OCI-M2 (cell line): ENCODE data around the gene PRPF19.

Source experiments
- DNase-seq: peaks from one replicate; lab custom pipeline; 2025; ENCODE audit not compliant: unreplicated experiment; lab: John Stamatoyannopoulos, UW

PRPF19 gene

DNA sequence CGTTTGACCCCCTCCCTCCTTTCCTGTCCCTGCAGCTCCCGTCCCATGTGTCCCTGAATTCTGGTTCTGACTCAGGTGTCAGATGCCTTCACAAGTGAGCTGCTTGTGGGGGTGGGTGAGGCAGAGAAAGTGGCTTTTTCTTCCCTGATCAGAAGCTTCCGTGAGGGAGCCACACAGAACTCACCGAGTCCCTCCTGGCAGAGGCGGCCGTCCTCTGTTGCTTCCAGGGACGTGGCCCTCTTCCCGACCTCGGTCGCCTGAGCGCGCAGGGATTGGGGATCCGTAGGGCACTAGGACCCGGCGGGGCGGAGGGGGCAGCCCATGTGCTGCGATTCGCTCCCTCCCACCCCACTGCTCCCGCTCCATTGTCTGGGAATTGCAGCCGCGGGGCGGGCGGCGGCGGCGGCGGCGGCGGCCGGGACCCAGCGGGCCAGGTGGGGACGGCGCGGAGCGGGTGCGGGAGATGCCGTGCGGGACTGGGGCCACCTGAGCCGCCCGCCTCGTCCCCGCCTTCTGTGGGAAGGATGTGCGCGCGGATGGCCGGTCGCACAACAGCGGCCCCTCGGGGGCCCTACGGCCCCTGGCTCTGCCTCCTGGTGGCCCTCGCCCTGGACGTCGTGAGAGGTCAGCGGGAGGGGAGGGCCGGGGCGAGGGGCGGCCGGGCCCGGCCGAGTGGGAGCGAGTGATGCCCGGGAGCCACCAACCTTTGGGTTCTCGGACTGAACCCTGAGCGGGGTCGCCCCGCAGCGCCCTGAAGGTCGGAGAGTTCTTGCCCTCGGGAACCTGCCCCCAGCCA is 17.9 kb upstream of the PRPF19 start, which contains the start of gene TMEM132A:
Gene TMEM132A, plus strand, starts transcription at position 351 of the 796 bp plus-strand sequence. Its CDS starts 174 bp downstream, at position 525.
- DNase-seq, result no peak

DNA sequence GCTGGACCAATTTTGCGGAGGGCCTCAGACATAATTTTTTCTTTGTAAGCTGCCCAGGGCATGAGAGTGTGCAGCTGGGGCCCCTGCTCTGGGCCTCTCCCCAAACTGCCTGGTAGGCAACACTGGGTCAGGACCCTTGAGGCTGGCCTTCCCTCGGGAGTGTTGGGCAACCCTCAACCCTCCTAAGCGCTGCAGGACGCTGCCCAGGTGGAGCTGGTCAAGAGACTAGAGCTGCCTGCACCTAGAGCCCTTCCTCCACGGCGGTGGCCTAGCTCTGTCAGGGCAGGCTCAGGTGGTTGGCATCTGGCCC is 17.4 kb upstream of the PRPF19 start:
- no peak for DNase-seq

DNA sequence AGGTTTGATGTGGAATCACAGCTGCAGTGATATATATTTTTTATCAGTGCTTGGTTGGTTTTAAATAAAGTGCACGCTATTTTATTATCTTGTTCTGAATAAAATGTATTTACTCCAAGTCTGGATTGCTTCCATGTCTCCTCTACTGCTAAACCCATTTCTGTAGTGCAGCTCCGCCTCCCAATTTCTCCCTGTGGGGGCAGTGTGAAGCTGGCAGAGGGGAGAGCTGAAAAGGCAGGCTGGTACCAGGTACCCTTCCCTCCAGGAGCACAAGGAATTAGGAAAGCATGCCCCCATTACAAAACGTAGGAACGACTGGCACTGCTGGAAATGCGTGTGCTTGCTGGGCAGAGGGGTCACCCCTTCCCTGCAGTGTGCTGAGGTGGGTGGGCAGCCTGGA is 16.9 kb upstream of the PRPF19 start:
- no peak for DNase-seq

DNA sequence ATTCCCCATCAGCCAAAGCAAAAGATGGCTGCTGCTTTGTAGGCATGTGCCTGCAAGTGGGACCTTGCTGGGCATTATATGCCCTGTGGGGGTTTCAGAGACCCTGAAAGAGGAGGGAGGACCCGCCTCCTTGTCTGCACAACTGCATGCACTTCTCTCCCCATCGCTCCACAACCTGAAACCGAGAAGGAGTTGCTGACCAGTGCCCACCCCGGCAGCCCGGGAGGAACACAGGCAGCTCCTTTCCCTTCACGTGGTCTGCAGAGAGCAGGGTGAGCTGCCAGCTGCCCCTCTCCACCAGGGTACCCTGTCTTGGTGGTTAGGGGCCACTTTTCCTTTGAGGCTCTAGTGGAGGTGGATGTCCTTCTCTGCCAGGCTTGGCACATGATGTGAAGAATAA is 16.5 kb upstream of the PRPF19 start:
- no peak for DNase-seq

DNA sequence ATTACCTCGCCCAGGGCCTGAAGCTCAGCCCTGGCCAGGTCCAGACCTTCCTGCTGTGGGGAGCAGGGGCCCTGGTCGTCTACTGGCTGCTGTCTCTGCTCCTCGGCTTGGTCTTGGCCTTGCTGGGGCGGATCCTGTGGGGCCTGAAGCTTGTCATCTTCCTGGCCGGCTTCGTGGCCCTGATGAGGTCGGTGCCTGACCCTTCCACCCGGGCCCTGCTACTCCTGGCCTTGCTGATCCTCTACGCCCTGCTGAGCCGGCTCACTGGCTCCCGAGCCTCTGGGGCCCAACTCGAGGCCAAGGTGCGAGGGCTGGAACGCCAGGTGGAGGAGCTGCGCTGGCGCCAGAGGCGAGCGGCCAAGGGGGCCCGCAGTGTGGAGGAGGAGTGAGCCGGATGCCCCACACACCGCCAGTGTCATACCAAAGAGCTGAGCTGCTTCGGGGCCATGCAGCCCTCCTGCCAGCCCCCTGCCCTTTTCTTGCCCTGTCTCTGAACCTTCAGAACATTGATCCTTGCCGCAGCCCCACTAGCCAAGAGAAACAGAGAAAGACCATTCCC is 15.5 kb upstream of the PRPF19 start:
- no peak for DNase-seq

DNA sequence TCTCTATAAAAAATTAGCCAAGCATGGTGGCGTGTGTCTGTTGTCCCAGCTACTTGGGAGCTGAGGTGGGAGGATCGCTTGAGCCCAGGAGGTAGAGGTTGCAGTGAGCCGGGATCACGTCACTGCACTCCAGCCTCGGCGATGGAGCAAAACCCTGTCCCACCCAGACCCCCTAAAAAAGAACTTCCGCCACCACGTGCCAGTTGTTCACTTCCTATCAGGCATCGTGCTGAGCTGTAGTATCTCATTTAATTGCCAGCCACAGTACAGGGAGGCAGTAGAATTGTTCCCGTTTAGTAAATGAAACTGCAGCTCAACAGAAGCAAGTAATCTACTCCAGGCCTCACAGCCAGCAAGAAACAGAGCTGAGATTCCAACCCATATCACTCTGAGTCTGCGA is 14.9 kb upstream of the PRPF19 start:
- no peak for DNase-seq

DNA sequence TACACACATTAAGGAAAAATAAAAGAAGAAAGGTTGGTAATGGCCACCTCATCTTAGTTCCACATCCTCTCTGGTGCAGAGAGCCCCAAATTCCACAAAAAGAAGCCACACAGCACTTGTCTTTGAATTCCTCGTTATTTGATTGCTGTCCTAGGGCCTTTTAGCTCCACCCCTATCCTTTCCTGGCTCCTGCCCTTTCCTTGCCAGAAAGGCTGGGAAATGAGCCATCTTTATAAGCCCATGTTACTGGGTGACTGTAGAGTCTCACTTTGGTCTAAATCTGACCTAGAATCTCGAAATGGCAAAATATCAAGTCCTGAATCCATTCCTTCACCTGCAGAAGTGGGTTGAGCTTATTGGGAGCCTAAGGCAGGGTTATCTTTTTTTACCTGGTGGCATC is 13.6 kb upstream of the PRPF19 start:
- no peak for DNase-seq

DNA sequence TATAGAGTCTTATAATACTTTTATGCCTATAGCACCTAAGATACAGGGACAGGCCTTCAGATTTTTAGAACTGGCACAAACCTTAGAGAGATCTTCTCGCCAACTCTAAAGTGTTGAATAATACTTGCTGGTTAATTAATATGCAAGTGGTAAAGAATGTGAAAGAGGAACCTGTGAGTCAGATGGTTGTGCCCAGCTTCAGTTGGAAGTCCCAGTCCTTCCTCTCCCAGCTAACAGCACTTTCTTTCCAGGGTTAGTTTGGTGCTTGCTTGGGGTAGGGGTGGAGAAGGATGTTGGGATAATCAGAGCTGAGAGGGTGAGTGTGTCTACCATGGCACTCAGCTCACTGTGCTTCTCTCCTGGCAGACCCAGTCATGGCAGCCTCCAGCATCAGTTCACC is 12.9 kb upstream of the PRPF19 start:
- no peak for DNase-seq

DNA sequence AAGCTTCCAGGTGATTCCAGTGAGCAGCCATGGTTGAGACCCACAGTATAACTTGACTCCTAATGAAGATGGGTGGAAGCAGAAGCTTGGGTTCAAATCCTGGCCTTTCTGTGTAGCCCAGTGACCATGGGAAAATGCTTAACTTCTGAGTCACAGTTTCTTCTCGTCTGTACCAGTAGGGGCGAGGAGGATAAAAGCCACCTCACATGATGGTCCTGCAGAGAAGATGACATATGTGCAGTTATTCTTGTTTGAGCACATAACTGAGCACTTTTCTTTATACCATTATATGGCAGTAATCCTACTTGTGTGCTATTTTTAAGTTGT is 12.5 kb upstream of the PRPF19 start:
- DNase-seq, result no peak

DNA sequence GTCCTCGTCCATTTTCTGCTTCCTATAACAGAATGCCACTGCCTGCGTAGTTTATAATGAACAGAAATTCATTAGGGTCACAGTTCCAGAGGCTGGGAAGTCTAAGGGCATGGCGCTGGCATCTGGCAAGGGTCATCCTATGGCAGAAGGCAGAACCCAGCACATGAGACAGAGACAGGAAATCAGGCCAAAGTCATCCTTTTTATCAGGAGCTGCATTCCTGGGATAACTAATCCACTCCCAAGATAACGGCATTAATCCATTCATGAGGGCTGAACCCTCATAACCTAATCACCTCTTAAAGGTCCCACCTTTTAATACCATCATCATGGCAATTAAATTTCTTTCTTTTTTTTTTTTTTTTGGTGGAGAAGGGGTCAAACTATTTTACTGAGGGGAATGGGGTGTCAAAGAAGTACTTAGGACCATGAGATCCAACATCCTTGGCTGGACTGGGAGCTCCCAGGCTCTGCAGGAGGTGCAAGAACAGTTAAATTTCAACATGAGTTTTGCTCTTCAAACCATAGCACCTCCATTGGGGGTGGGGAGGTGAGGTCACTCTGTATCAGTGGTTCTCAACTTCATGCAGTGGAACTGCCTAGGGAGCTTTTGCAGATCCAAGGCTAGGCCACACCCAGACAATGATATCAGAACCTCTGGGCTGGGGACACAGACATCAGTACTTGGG is 12.0 kb upstream of the PRPF19 start:
- no peak for DNase-seq

DNA sequence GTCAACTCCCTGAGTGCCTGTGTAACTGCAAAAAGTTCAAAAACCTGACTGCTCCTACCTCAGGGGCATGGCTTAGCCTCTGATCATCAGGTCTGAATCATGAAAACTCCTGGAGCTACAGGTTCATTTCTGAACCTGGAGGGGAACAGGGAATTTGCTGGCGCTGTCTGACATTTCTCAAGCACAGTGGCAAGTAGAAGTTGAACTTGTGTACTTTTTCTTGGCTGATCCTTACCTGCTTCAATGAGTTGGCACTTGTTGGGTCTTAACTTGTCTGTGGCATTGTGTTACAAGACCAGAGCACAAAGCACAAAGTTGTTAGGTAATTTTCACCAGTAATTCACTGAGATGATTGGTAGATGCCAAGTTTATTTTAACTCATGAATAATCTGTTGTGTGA is 10.9 kb upstream of the PRPF19 start:
- no peak for DNase-seq

DNA sequence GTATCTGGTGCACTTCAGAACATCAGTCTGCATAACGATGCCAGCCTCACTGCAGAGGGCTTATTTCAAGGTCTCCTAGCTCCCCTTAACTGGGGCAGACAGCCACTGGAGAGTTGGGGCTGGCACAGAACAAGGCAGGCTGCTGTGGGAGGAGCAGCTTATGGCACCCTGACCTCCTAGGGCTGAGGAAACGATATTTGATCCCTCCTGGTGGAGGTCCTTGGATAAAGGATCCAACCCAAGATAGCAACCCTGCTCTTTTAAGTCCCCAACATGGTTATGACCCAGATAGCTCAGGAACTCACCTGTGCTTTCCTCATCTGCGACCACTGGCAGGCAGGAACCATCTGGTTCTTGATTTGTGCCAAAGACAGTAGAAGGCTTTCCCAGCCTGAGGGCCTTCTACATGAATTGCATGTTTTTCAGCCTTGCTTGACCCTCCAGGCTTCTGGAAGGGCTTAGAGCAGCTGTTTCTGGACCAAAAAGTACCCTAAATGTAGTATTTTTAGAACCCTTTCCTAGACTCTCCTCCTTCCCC is 10.4 kb upstream of the PRPF19 start:
- no peak for DNase-seq

DNA sequence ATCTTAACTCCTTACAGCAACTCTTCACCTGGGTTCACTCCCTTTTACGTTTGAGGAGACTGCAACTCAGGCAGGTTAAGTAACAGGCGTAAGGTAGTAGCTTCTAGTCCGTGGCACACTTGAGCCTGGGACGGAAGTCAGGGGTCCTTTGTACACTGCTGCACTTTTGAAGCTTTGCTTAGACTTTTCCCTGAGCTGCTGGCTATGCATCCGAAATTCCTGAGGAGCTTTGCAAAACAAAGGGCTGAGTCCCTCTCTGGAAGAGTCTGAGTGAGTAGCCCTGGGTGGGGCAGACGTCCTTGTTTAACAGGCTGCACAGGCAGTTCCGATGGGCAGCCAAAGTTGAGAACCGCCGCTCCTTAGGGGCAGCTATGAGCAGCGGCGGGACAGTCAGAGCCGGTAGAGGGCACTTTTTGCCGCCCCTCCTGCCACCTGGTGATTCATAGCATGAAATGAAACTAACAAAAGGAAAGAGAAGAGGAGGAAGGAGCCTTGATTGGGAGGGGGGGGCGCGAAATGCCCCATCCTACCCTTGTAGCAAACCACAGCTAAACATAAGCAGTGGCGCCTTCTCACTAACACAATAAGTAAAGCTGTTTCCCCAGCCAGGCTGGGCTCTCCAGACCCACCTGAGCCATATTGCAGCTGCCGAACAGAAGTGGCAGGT is 9.0 kb upstream of the PRPF19 start:
- no peak for DNase-seq

DNA sequence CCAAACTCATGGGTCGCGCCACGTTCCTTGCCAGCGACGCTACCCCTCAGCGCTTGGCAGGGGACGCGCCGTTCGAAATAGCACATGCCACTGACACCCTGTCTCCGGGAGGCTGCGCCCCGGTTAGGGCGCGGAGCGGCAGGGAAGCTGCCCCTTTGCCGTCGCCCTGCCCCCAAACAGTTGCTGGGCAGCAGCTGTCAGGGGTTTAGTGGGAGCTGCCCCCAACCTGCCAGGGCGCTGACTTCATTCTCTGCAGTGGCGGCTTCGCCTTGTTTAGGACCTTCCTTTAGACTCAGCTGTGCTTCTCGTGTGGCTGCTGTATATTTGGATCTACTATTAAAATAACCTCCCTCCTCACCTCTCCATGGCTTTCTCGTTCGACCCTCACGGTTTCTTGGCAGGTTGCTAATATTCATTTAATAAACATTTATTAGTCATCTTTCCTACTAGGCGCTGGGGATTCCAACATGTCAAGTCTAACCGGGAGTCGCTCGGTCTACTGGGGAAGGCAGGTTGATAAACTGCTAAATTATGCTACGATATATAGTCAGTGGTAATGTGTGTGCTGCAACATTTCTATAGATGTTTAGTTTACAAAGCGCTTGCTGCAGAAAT is 8.4 kb upstream of the PRPF19 start:
- no peak for DNase-seq

DNA sequence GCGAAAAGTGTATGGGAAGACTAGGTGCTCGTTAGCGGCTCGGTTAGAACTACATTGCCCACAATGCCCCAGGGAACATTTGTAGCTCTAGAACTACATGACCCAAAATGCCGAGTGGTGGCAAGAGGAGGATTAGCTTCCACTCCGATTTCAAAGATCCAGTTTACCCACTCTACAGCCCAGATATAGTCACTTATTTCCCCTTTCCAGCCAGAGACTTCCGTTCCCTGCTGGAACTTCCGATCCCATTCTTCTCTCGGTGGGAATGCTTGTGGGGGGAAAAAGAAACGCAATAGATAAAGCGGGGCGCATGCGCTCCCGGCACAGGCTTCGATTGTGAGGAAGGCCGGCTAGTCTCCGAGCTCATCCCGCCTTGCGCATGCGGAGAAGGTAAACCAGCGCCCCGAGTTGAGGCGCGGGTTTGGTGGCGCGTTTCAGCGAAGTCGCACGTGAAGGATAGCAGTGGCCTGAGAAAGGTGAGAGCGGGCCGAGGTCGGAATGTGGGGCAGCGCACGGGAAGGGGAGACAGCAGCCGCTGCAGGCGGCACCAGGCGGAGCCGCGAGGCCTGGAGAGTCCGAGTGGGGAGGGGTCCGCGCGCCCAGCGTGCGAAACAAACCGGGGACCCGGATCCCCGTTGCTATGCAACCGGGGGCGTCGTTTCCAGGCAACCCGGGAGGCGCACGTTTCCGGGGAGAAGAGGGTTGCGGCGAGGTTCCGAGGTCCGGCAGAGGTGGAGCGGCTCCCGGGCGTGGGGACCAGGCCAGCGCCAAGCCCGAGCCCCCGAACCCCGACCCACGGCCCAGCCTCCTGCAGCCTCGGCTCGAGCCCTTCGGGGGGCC is 7.6 kb upstream of the PRPF19 start, which contains the start of gene TMEM109:
Gene TMEM109, plus strand, starts transcription at position 366 of the 840 bp plus-strand sequence. CDS start 5,536 bp downstream, outside the sequence.
- DNase-seq, result peak; percentile 52

DNA sequence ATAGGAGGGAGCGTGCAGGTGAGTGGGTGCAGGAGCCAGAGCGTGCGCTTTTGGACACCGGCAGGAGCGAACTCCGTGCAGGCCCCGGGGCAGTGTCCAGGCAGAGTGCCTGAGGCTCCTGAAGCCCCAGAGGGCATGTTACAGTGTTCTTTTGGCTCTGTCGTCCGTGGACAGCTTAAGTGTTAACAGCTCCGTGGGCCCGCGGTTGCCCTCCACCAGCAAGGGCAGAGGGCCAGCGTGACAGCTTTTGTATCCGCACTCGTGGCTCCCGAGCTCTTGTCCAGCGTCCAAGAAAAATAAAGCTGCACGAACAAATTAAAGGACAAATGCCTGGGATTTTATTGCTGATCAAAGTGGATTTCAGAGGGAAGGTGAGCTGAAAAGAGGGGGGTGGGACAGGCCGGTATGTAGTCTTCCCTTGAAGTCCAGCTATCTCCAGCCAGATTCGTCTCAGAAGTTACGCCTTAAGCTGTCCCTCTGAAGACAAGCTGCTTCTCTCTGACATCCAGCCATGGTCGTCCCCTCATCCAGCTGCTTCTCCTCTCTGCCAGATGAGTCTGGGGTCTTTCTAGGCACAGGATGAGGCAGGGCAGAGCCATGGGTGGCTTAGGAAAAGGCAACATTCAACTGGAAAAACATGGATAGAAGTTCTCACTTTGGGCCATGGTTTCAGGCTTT is 6.6 kb upstream of the PRPF19 start:
- DNase-seq, result no peak

DNA sequence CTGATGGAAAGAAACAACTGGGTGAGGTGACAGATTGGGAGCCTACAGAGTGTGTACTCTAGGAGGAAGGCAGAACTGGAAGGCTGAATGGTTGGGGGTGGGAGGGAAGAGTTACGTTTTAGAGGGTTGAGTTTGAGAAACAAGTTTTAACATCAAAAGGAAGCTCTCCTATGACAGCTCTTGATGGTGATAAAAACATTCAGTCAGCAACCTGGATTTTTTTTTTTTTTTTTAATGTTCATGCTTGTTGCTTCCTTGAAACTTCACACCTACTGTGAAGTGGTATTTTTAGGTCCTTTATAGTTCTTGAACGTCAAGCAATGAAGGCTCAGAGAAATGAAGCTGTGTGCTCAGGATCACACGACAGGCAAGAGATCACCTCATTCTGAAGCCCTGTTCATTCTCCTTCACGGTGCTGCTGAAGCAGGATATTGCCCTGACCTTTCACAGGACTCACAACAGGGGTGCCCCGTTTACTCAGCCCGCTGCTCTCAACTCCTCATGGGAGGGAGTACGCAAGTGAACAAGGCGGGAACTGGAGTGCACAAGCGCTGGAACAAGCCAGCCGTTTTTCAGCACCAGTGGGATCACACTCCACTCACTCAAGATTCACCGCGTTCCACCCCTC is 6.0 kb upstream of the PRPF19 start:
- DNase-seq, result no peak

DNA sequence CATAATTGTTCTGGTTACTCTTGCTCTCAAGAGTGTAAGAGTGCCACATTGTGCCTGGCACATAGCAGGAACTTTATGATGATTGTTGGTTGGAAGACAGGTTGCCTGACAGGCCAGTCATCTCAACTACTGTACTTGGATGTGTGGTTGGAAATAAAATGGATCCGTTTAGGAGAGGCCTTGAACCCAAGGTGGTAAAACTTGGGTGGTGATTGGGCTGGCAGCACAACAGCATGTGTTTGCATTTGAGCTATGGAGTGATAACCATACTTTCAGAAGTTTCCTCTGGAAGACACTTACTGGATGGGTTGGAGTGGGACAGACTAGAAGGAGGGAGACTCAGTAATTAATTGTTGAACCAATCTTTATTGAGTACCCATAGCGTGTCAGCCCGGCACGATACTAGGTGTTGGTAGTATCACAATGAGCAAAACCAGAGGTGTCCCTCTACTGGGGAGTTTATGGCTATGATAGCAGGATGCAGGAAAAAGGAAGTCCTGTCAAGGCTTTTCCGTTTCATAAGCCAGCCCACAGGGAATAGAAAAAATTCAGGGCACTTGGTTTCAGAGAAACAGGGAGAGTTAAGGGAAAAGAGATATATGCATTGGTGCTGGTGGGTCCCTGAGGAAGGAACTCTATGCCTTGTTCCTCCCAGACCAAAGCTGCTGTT is 4.5 kb upstream of the PRPF19 start:
- DNase-seq, result no peak

DNA sequence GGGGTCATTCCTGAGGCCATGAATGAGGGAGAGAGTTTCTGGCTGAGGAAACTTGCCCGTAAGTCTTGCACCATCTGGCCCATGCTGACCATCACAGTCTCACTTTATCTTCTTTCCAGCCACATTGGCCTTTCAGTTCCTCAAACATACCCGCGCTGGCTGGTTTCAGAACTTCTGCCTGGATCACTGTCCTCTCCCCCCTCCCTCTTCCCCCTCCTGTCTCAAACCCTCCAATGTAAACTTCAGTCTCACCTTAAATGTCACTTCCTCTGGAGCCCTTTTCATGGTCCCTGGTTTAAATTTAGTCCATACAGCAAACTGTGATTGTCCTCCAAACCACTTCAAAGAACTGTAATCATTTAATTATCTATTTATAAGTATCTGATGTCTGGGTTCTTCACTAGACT is 3.9 kb upstream of the PRPF19 start:
- no peak for DNase-seq
